Measurements from ENCODE around the gene ABCA1. TPM values are rescaled to one million over a fixed set of nuclear protein-coding genes. Genes with fewer than 3 reads are reported as not detected.

The ABCA1 gene
- total RNA-seq, 4 donors from 2014 or later, result 4.9 to 23.8 (median 21.5) TPM

DNA sequence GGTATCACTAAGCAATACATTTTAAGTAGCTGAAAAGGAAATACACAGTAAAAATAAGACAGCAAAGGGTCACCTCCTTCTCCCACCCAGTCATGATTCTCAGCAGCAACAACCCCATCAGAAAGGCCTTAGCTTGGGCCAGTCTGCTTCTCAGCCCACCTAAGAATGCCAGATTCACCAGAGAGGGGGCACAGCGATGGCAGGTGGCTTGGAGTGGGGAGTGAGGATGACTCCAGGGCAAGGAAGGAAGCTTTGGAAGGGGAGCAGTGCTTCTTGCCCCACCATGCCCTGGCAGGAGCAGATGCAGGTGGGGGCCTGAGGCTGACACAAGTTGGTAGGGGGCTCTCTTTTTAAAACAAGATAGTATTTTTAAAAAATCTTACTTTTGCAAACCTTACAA lies 51.4 kb downstream of the ABCA1 start:
- in situ Hi-C loops (cut with MboI; ENCODE audit: low sequenced_read_pairs in 4 of 4) (loop anchor here in 1 of 4 donors (25.0 kb wide), 1 partner anchor 536 kb away; no protein-coding TSS in a partner anchor), intact Hi-C loops (cut with DNase I; ENCODE audit: low total_unique reads) (no loop called here)
- peaks cover 0 to 20% of the 10 kb centered on the region in 2 donors for H3K36me3 ChIP-seq
- peaks cover 27 to 34% of the 10 kb centered on the region in 2 donors for H3K4me1 ChIP-seq
- H3K9me3 ChIP-seq, result no peaks in the 10 kb centered on the region
- ATAC-seq, result no peak
- H3K27ac ChIP-seq, result peak overlapping the region in 1 of 4 donors; percentile 15
- no peaks in the 10 kb centered on the region for H3K27me3 ChIP-seq
- TF ChIP-seq POLR2A (IDR thresholded peaks at IDR 0.05), result no peak
- TF ChIP-seq CTCF (IDR thresholded peaks at IDR 0.05 in 4 of 5, conservative IDR thresholded peaks at IDR 0.05 in 1 of 5), result no peak
- DNase-seq, result no peak
- H3K4me3 ChIP-seq, result no peak overlapping the region

DNA sequence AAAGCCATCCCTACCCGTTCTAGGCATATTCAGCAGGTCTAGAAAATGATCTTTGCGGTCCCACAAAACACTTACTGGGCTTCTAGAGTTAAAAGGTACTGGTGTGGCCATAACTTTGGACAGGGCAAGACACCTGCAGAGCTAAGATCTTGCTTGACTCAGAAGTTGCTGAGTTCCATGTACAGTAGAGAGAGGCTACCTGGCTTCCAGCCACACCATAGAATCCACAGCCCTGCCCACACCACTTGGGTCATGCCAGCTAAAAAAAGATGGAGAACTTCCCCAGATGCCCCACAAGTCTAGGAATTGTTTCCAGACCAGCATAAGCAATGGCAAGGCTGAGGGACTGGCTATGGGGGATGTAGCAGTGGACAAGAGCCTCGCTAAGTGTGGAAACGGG lies 52.1 kb downstream of the ABCA1 start:
- no peak for TF ChIP-seq CTCF (IDR thresholded peaks at IDR 0.05 in 4 of 5, conservative IDR thresholded peaks at IDR 0.05 in 1 of 5)
- TF ChIP-seq POLR2A (IDR thresholded peaks at IDR 0.05), result no peak
- Histone ChIP-seq H3K27me3 (no peaks in the 10 kb centered on the region), H3K9me3 (no peaks in the 10 kb centered on the region), H3K4me3 (no peak overlapping the region), H3K27ac (peak overlapping the region in 3 of 4 donors; percentile 11 to 15 (median 14)), H3K36me3 (peaks cover 0 to 20% of the 10 kb centered on the region in 2 donors), H3K4me1 (peaks cover 34 to 39% of the 10 kb centered on the region in 2 donors)
- no peak for ATAC-seq
- in situ Hi-C loops (cut with MboI; ENCODE audit: low sequenced_read_pairs in 4 of 4), result loop anchor here in 1 of 4 donors (25.0 kb wide), 1 partner anchor 536 kb away; no protein-coding TSS in a partner anchor
- no peak for DNase-seq
- intact Hi-C loops (cut with DNase I; ENCODE audit: low total_unique reads), result no loop called here

GRCh38 chr9:104875320-104875719 lies 52.6 kb downstream of the ABCA1 start:
- peaks cover 38 to 45% of the 10 kb centered on the region in 2 donors for H3K4me1 ChIP-seq
- H3K36me3 ChIP-seq, result peaks cover 0 to 16% of the 10 kb centered on the region in 2 donors
- no peak overlapping the region for H3K4me3 ChIP-seq
- in situ Hi-C loops (cut with MboI; ENCODE audit: low sequenced_read_pairs in 4 of 4) (loop anchor here in 1 of 4 donors (25.0 kb wide), 1 partner anchor 537 kb away; no protein-coding TSS in a partner anchor), intact Hi-C loops (cut with DNase I; ENCODE audit: low total_unique reads) (no loop called here)
- no peaks in the 10 kb centered on the region for H3K9me3 ChIP-seq
- no peaks in the 10 kb centered on the region for H3K27me3 ChIP-seq
- H3K27ac ChIP-seq, result peak overlapping the region; percentile 11 to 18 (median 14)
- DNase-seq (no peak), ATAC-seq (no peak)
- TF ChIP-seq POLR2A (IDR thresholded peaks at IDR 0.05) (no peak), CTCF (IDR thresholded peaks at IDR 0.05 in 4 of 5, conservative IDR thresholded peaks at IDR 0.05 in 1 of 5) (no peak)

GRCh38 chr9:104873489-104873850 lies 54.5 kb downstream of the ABCA1 start:
- H3K27me3 ChIP-seq, result no peaks in the 10 kb centered on the region
- ATAC-seq (no peak), DNase-seq (no peak)
- TF ChIP-seq CTCF (IDR thresholded peaks at IDR 0.05 in 4 of 5, conservative IDR thresholded peaks at IDR 0.05 in 1 of 5) (no peak), POLR2A (IDR thresholded peaks at IDR 0.05) (no peak)
- H3K9me3 ChIP-seq, result no peaks in the 10 kb centered on the region
- H3K4me3 ChIP-seq, result no peak overlapping the region
- in situ Hi-C loops (cut with MboI; ENCODE audit: low sequenced_read_pairs in 4 of 4), result loop anchor here in 2 of 4 donors (25.0 kb wide), 2 partner anchors 114 to 539 kb away; no protein-coding TSS in a partner anchor
- H3K4me1 ChIP-seq, result peaks cover 55 to 56% of the 10 kb centered on the region in 2 donors
- intact Hi-C loops (cut with DNase I; ENCODE audit: low total_unique reads), result no loop called here
- peaks cover 0 to 8% of the 10 kb centered on the region in 2 donors for H3K36me3 ChIP-seq
- peak overlapping the region; percentile 80 to 92 (median 87) for H3K27ac ChIP-seq
